WTC11 (cell line): ENCODE results near the gene RABGGTA. TPM values are rescaled to one million over a fixed set of nuclear protein-coding genes. Genes with fewer than 3 reads are reported as not detected.

Experiments used
- ETV6 ChIP-seq: sonication (generic); formaldehyde crosslinking; IDR thresholded peaks from 2 replicates; pipeline ENCODE4 v1.8.1; 2022; ENCODE audit warnings: mild to moderate bottlenecking, missing genetic modification reagents
- KAT7 ChIP-seq: sonication (generic); formaldehyde crosslinking; IDR thresholded peaks from 2 replicates; pipeline ENCODE4 v1.8.1; 2023; ENCODE audit warnings: missing genetic modification reagents, mild to moderate bottlenecking, borderline replicate concordance
- NR1H2 ChIP-seq: sonication (generic); formaldehyde crosslinking; IDR thresholded peaks from 2 replicates; pipeline ENCODE4 v1.9.0; 2021; ENCODE audit warnings: mild to moderate bottlenecking, moderate library complexity, missing genetic modification reagents
- SMAD3 ChIP-seq: sonication (generic); formaldehyde crosslinking; IDR thresholded peaks from 2 replicates; pipeline ENCODE4 v1.8.0; 2022; ENCODE audit warnings: missing genetic modification reagents, mild to moderate bottlenecking, borderline replicate concordance
- SOX15 ChIP-seq: fragments of 250-450 bp; sonication (Bioruptor Pico); IDR thresholded peaks from 2 replicates; pipeline ENCODE4 v1.9.0; 2021; ENCODE audit warnings: mild to moderate bottlenecking
- ZNF219 ChIP-seq: sonication (generic); formaldehyde crosslinking; IDR thresholded peaks from 2 replicates; pipeline ENCODE4 v1.8.0; 2023; ENCODE audit warnings: missing genetic modification reagents, mild to moderate bottlenecking, borderline replicate concordance
- ZNF232 ChIP-seq: sonication (generic); formaldehyde crosslinking; IDR thresholded peaks from 2 replicates; pipeline ENCODE4 v1.8.0; 2022; ENCODE audit warnings: mild to moderate bottlenecking, missing genetic modification reagents
- total RNA-seq: library from RNA; stranded (reverse); gene quantifications from 3 replicates; pipeline ENCODE4 v1.2.3, GENCODE V29; 2021
- TF ChIP-seq, protein P1 (sequence below): sonication (generic); formaldehyde crosslinking; IDR thresholded peaks from 2 replicates; pipeline ENCODE4 v1.8.0; 2022; ENCODE audit warnings: missing genetic modification reagents
- TF ChIP-seq, protein P2 (sequence below): fragments of 250-450 bp; sonication (Bioruptor Pico); IDR thresholded peaks from 2 replicates; pipeline ENCODE4 v1.8.0; 2021; ENCODE audit warnings: mild to moderate bottlenecking
- TF ChIP-seq, protein P3 (sequence below): fragments of 250-450 bp; sonication (Bioruptor Pico); conservative IDR thresholded peaks from 2 replicates; pipeline ENCODE4 v1.9.0; 2021; ENCODE audit warnings: mild to moderate bottlenecking
- TF ChIP-seq, protein P4 (sequence below): sonication (generic); formaldehyde crosslinking; IDR thresholded peaks from 2 replicates; pipeline ENCODE4 v1.8.0; 2022; ENCODE audit warnings: mild to moderate bottlenecking, missing genetic modification reagents
- TF ChIP-seq, protein P5 (sequence below): sonication (generic); formaldehyde crosslinking; IDR thresholded peaks from 2 replicates; pipeline ENCODE4 v1.8.1; 2023; ENCODE audit warnings: mild to moderate bottlenecking, missing genetic modification reagents
- TF ChIP-seq, protein P6 (sequence below): fragments of 200-600 bp; IDR thresholded peaks from 2 replicates; pipeline ENCODE4 v1.8.0; 2022; ENCODE audit warnings: antibody characterized with exemption
- TF ChIP-seq, protein P7 (sequence below): sonication (generic); formaldehyde crosslinking; IDR thresholded peaks from 2 replicates; pipeline ENCODE4 v1.8.0; 2023; ENCODE audit warnings: missing genetic modification reagents

RABGGTA gene
- total RNA-seq, 1 experiment from 2014 or later, result 27.1 TPM

- TF ChIP-seq, protein P1, sequence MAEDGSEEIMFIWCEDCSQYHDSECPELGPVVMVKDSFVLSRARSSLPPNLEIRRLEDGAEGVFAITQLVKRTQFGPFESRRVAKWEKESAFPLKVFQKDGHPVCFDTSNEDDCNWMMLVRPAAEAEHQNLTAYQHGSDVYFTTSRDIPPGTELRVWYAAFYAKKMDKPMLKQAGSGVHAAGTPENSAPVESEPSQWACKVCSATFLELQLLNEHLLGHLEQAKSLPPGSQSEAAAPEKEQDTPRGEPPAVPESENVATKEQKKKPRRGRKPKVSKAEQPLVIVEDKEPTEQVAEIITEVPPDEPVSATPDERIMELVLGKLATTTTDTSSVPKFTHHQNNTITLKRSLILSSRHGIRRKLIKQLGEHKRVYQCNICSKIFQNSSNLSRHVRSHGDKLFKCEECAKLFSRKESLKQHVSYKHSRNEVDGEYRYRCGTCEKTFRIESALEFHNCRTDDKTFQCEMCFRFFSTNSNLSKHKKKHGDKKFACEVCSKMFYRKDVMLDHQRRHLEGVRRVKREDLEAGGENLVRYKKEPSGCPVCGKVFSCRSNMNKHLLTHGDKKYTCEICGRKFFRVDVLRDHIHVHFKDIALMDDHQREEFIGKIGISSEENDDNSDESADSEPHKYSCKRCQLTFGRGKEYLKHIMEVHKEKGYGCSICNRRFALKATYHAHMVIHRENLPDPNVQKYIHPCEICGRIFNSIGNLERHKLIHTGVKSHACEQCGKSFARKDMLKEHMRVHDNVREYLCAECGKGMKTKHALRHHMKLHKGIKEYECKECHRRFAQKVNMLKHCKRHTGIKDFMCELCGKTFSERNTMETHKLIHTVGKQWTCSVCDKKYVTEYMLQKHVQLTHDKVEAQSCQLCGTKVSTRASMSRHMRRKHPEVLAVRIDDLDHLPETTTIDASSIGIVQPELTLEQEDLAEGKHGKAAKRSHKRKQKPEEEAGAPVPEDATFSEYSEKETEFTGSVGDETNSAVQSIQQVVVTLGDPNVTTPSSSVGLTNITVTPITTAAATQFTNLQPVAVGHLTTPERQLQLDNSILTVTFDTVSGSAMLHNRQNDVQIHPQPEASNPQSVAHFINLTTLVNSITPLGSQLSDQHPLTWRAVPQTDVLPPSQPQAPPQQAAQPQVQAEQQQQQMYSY (CRISPR knock-in tag), result no peak
- TF ChIP-seq, protein P2, sequence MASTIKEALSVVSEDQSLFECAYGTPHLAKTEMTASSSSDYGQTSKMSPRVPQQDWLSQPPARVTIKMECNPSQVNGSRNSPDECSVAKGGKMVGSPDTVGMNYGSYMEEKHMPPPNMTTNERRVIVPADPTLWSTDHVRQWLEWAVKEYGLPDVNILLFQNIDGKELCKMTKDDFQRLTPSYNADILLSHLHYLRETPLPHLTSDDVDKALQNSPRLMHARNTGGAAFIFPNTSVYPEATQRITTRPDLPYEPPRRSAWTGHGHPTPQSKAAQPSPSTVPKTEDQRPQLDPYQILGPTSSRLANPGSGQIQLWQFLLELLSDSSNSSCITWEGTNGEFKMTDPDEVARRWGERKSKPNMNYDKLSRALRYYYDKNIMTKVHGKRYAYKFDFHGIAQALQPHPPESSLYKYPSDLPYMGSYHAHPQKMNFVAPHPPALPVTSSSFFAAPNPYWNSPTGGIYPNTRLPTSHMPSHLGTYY (CRISPR knock-in tag), result no peak
- TF ChIP-seq SOX15 (CRISPR knock-in tag) (no peak), ZNF232 (CRISPR knock-in tag) (no peak), SMAD3 (CRISPR knock-in tag) (no peak), NR1H2 (no peak), KAT7 (CRISPR knock-in tag) (no peak), ETV6 (CRISPR knock-in tag) (no peak), ZNF219 (CRISPR knock-in tag) (no peak)
- TF ChIP-seq, protein P3, sequence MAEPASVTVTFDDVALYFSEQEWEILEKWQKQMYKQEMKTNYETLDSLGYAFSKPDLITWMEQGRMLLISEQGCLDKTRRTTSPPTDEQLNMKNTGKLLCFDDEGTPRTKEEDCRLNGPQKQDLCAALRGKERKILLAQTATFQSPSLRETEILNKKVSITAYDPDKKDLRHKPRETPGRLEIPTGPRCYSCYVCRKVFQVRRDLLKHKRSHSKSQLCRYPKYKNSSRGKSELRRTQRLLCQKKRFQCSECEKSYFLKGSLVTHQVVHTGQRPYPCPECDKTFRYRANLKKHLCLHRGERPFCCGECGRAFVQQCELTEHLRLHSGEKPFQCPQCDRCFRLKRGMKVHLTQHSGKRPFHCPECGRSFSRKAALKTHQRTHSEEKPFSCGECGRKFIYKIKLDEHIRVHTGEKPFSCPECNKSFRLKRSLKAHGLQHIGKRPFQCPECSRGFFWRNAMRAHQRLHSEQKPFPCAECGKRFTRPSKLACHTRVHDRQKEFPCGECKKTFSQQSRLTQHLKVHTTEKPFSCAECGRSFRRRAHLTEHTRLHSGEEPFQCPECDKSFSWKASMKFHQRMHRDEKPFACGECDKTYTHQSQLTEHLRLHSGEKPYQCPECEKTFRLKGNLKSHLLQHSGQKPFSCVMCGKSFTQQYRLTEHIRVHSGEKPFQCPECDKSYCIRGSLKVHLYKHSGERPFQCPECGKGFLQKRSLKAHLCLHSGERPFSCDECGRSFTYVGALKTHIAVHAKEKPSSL (CRISPR knock-in tag), result no peak
- TF ChIP-seq, protein P4, sequence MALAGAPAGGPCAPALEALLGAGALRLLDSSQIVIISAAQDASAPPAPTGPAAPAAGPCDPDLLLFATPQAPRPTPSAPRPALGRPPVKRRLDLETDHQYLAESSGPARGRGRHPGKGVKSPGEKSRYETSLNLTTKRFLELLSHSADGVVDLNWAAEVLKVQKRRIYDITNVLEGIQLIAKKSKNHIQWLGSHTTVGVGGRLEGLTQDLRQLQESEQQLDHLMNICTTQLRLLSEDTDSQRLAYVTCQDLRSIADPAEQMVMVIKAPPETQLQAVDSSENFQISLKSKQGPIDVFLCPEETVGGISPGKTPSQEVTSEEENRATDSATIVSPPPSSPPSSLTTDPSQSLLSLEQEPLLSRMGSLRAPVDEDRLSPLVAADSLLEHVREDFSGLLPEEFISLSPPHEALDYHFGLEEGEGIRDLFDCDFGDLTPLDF (CRISPR knock-in tag), result no peak
- TF ChIP-seq, protein P5, sequence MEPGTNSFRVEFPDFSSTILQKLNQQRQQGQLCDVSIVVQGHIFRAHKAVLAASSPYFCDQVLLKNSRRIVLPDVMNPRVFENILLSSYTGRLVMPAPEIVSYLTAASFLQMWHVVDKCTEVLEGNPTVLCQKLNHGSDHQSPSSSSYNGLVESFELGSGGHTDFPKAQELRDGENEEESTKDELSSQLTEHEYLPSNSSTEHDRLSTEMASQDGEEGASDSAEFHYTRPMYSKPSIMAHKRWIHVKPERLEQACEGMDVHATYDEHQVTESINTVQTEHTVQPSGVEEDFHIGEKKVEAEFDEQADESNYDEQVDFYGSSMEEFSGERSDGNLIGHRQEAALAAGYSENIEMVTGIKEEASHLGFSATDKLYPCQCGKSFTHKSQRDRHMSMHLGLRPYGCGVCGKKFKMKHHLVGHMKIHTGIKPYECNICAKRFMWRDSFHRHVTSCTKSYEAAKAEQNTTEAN, result no peak
- TF ChIP-seq, protein P6, sequence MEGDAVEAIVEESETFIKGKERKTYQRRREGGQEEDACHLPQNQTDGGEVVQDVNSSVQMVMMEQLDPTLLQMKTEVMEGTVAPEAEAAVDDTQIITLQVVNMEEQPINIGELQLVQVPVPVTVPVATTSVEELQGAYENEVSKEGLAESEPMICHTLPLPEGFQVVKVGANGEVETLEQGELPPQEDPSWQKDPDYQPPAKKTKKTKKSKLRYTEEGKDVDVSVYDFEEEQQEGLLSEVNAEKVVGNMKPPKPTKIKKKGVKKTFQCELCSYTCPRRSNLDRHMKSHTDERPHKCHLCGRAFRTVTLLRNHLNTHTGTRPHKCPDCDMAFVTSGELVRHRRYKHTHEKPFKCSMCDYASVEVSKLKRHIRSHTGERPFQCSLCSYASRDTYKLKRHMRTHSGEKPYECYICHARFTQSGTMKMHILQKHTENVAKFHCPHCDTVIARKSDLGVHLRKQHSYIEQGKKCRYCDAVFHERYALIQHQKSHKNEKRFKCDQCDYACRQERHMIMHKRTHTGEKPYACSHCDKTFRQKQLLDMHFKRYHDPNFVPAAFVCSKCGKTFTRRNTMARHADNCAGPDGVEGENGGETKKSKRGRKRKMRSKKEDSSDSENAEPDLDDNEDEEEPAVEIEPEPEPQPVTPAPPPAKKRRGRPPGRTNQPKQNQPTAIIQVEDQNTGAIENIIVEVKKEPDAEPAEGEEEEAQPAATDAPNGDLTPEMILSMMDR, result no peak
- TF ChIP-seq, protein P7, sequence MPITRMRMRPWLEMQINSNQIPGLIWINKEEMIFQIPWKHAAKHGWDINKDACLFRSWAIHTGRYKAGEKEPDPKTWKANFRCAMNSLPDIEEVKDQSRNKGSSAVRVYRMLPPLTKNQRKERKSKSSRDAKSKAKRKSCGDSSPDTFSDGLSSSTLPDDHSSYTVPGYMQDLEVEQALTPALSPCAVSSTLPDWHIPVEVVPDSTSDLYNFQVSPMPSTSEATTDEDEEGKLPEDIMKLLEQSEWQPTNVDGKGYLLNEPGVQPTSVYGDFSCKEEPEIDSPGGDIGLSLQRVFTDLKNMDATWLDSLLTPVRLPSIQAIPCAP, result no peak
Measured at GRCh38 chr14:24216345-24216699, 55.1 kb downstream of the RABGGTA start (continued).

Other genes with a start within 250 kb of the RABGGTA start
- 10.6 to 13.0 TPM (median 11.4 TPM) in 3 replicates for gene CARMIL3, start 219.6 kb downstream of the RABGGTA start, total RNA-seq
- gene CPNE6, start 200.0 kb downstream of the RABGGTA start, total RNA-seq, result not detected in 3 replicates
- 51.2 to 67.0 TPM (median 59.2 TPM) in 3 replicates for gene PCK2, start 177.3 kb downstream of the RABGGTA start, total RNA-seq
- 73.6 to 90.2 TPM (median 77.3 TPM) in 3 replicates for gene DCAF11, start 156.8 kb downstream of the RABGGTA start, total RNA-seq
- 1.3 to 2.3 TPM (median 1.6 TPM) in 3 replicates for gene NRL, start 156.6 kb downstream of the RABGGTA start, total RNA-seq
- 0.25 to 0.39 TPM in 2 of 3 replicates, not detected in the other for gene FITM1, start 140.9 kb downstream of the RABGGTA start, total RNA-seq
- gene PSME1, start 135.4 kb downstream of the RABGGTA start, total RNA-seq, result 76.8 to 99.1 TPM (median 98.8 TPM) in 3 replicates
- 41.3 to 47.9 TPM (median 44.4 TPM) in 3 replicates for gene EMC9, start 130.0 kb downstream of the RABGGTA start, total RNA-seq
- 103 to 112 TPM (median 103 TPM) in 3 replicates for gene PSME2, start 125.0 kb downstream of the RABGGTA start, total RNA-seq
- 63.0 to 86.2 TPM (median 68.4 TPM) in 3 replicates for gene RNF31, start 124.1 kb downstream of the RABGGTA start, total RNA-seq
- 15.6 to 16.2 TPM (median 15.7 TPM) in 3 replicates for gene IRF9, start 110.3 kb downstream of the RABGGTA start, total RNA-seq
- 29.6 to 32.2 TPM (median 31.5 TPM) in 3 replicates for gene REC8, start 99.5 kb downstream of the RABGGTA start, total RNA-seq
- gene IPO4, start 82.8 kb downstream of the RABGGTA start, total RNA-seq, result 87.6 to 128 TPM (median 91.2 TPM) in 3 replicates
- gene TM9SF1, start 76.2 kb downstream of the RABGGTA start, total RNA-seq, result 27.9 to 29.2 TPM (median 28.4 TPM) in 3 replicates
- gene TSSK4, start 65.9 kb downstream of the RABGGTA start, total RNA-seq, result 0.13 to 0.16 TPM in 2 of 3 replicates, not detected in the other
- gene CHMP4A, start 58.1 kb downstream of the RABGGTA start, total RNA-seq, result 32.7 to 38.5 TPM (median 36.5 TPM) in 3 replicates
- gene MDP1, start 55.5 kb downstream of the RABGGTA start, total RNA-seq, result 12.6 to 18.4 TPM (median 16.9 TPM) in 3 replicates
- gene NEDD8, start 39.2 kb downstream of the RABGGTA start, total RNA-seq, result 218 to 233 TPM (median 221 TPM) in 3 replicates
- 74.2 to 82.3 TPM (median 78.4 TPM) in 3 replicates for gene GMPR2, start 38.7 kb downstream of the RABGGTA start, total RNA-seq
- gene TINF2, start 29.0 kb downstream of the RABGGTA start, total RNA-seq, result 32.2 to 39.8 TPM (median 35.7 TPM) in 3 replicates
- gene TGM1, start 8.4 kb downstream of the RABGGTA start, total RNA-seq, result 2.5 to 5.2 TPM (median 4.4 TPM) in 3 replicates
- 13.9 to 16.7 TPM (median 15.4 TPM) in 3 replicates for gene DHRS1, start 28.2 kb upstream of the RABGGTA start, total RNA-seq
- 34.3 to 44.4 TPM (median 35.0 TPM) in 3 replicates for gene NOP9, start 28.3 kb upstream of the RABGGTA start, total RNA-seq
- 4.7 to 6.1 TPM (median 5.6 TPM) in 3 replicates for gene CIDEB, start 36.4 kb upstream of the RABGGTA start, total RNA-seq
- gene LTB4R2, start 38.5 kb upstream of the RABGGTA start, total RNA-seq, result 9.1 to 12.9 TPM (median 9.8 TPM) in 3 replicates
- gene LTB4R, start 39.9 kb upstream of the RABGGTA start, total RNA-seq, result 6.9 to 9.4 TPM (median 7.6 TPM) in 3 replicates
- gene ADCY4, start 63.5 kb upstream of the RABGGTA start, total RNA-seq, result 0.96 to 2.4 TPM (median 1.1 TPM) in 3 replicates
- 0.37 to 1.2 TPM (median 0.83 TPM) in 3 replicates for gene RIPK3, start 68.4 kb upstream of the RABGGTA start, total RNA-seq
- gene NFATC4, start 96.6 kb upstream of the RABGGTA start, total RNA-seq, result 60.7 to 101 TPM (median 95.9 TPM) in 3 replicates
- gene NYNRIN, start 127.4 kb upstream of the RABGGTA start, total RNA-seq, result 16.6 to 18.3 TPM (median 17.9 TPM) in 3 replicates
- gene CBLN3, start 158.1 kb upstream of the RABGGTA start, total RNA-seq, result 0.94 to 2.1 TPM (median 1.5 TPM) in 3 replicates
- gene KHNYN, start 158.4 kb upstream of the RABGGTA start, total RNA-seq, result 33.2 to 34.2 TPM (median 33.3 TPM) in 3 replicates
- 55.0 to 59.2 TPM (median 56.7 TPM) in 3 replicates for gene SDR39U1, start 171.2 kb upstream of the RABGGTA start, total RNA-seq
- gene CMA1, start 236.7 kb upstream of the RABGGTA start, total RNA-seq, result not detected in 3 replicates